ENCODE data around the gene TMEM132D.

DNA sequence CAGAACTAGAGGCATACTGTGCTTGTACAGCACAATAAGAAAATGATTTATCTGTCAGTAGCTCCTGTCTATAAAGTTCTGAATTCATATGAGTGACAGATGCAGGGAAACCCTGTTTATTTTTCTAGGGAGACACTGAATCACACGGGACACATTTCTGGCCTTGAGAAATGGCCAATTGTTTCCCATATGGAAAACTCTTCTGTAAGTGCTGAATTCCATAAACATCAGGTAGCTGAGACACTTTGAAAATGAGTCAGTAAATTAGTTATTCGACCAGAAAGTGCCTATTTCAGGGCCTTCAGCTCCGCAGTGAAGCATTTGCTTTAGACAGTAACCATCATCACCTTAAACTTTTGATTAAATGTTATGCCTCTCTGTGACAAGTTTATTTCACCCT lies 184.4 kb downstream of the TMEM132D start:
- TF ChIP-seq, protein P1, sequence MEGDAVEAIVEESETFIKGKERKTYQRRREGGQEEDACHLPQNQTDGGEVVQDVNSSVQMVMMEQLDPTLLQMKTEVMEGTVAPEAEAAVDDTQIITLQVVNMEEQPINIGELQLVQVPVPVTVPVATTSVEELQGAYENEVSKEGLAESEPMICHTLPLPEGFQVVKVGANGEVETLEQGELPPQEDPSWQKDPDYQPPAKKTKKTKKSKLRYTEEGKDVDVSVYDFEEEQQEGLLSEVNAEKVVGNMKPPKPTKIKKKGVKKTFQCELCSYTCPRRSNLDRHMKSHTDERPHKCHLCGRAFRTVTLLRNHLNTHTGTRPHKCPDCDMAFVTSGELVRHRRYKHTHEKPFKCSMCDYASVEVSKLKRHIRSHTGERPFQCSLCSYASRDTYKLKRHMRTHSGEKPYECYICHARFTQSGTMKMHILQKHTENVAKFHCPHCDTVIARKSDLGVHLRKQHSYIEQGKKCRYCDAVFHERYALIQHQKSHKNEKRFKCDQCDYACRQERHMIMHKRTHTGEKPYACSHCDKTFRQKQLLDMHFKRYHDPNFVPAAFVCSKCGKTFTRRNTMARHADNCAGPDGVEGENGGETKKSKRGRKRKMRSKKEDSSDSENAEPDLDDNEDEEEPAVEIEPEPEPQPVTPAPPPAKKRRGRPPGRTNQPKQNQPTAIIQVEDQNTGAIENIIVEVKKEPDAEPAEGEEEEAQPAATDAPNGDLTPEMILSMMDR (conservative IDR thresholded peaks at IDR 0.05; ENCODE audit: low read depth, low read length): no peak
- no peak for TF ChIP-seq EZH2 (IDR thresholded peaks at IDR 0.05; ENCODE audit: borderline replicate concordance, low read depth, low read length, poor library complexity, severe bottlenecking)
